Limb (tissue), 2 donors: Measurements from ENCODE around the gene LRRC4B.
"Not testable (repeated sequence)": the region's sequence is repeated elsewhere in the genome, so short reads cannot be mapped to it uniquely, and the experiment has no call there.

Experiments used
- DNase-seq, 2 donors: peaks; one replicate each; pipeline ENCODE4 v3.0.0-alpha.2; 2016; ENCODE audit errors: extremely low spot score in 2 of 2

LRRC4B gene

GRCh38 chr19:50567882-50568727, at the start of gene LRRC4B:
Gene LRRC4B (minus strand): TSS chr19:50568435. CDS start chr19:50548838, 19,597 bp downstream.
- DNase-seq = peak; percentile 62 to 86

GRCh38 chr19:50612504-50613404, 44.5 kb upstream of the LRRC4B start:
- DNase-seq = not testable (repeated sequence)

- DNase-seq = peak; percentile 71 to 94
These were observed 39.9 kb upstream of the LRRC4B start for GRCh38 chr19:50607874-50608785.

GRCh38 chr19:50607388-50607787, 39.2 kb upstream of the LRRC4B start:
- peak in 1 of 2 donors; percentile 35 for DNase-seq

GRCh38 chr19:50606059-50606836, 38.0 kb upstream of the LRRC4B start:
- DNase-seq = peak in 1 of 2 donors; percentile 31

- not testable (repeated sequence) for DNase-seq
These were observed 36.2 kb upstream of the LRRC4B start for GRCh38 chr19:50604264-50605073.

GRCh38 chr19:50602935-50603334, 34.7 kb upstream of the LRRC4B start:
- DNase-seq = no peak

- DNase-seq = no peak
These were observed 34.3 kb upstream of the LRRC4B start for GRCh38 chr19:50602496-50602895.

- DNase-seq = no peak
These were observed 33.8 kb upstream of the LRRC4B start for GRCh38 chr19:50602089-50602422.

- DNase-seq = no peak
These were observed 33.3 kb upstream of the LRRC4B start for GRCh38 chr19:50601407-50602088.

GRCh38 chr19:50599427-50599826, 31.2 kb upstream of the LRRC4B start:
- no peak for DNase-seq

- no peak for DNase-seq
These were observed 22.0 kb upstream of the LRRC4B start for GRCh38 chr19:50590191-50590590.

GRCh38 chr19:50581795-50582660, 13.8 kb upstream of the LRRC4B start:
- DNase-seq = not testable (repeated sequence)

GRCh38 chr19:50580970-50581634, 12.9 kb upstream of the LRRC4B start:
- DNase-seq = no peak

- DNase-seq = no peak
These were observed 12.0 kb upstream of the LRRC4B start for GRCh38 chr19:50580240-50580639.

GRCh38 chr19:50576769-50577168, 8.5 kb upstream of the LRRC4B start:
- not testable (repeated sequence) for DNase-seq

GRCh38 chr19:50573741-50574461, 5.7 kb upstream of the LRRC4B start:
- DNase-seq = no peak
